Measurements from ENCODE around the gene FRAS1.

DNA sequence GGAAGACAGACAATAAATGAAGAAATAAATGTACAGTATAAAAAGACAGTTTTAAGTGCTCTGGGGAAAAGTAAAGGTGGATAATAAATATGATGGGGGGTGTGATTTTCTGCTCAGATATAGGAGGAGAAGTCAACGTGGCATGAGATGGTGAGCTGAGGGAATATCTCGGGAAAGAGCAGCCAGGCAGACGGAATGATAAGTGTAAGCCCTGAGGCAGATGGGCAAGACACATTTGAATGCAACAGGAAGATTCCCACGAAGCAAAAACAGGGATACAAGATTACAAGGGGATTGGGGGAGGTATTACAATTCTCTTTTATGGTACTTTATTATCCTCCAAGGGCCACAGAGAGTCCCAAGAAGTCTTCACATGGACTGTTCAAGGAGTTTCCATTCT, 505.6 kb downstream of the FRAS1 start:
- TF ChIP-seq, protein P1, sequence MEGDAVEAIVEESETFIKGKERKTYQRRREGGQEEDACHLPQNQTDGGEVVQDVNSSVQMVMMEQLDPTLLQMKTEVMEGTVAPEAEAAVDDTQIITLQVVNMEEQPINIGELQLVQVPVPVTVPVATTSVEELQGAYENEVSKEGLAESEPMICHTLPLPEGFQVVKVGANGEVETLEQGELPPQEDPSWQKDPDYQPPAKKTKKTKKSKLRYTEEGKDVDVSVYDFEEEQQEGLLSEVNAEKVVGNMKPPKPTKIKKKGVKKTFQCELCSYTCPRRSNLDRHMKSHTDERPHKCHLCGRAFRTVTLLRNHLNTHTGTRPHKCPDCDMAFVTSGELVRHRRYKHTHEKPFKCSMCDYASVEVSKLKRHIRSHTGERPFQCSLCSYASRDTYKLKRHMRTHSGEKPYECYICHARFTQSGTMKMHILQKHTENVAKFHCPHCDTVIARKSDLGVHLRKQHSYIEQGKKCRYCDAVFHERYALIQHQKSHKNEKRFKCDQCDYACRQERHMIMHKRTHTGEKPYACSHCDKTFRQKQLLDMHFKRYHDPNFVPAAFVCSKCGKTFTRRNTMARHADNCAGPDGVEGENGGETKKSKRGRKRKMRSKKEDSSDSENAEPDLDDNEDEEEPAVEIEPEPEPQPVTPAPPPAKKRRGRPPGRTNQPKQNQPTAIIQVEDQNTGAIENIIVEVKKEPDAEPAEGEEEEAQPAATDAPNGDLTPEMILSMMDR (IDR thresholded peaks at IDR 0.05): no peak
- no peak for TF ChIP-seq POLR2A (IDR thresholded peaks at IDR 0.05)
- TF ChIP-seq POLR2AphosphoS5 (IDR thresholded peaks at IDR 0.05): no peak

Measured in prostate gland (tissue), 2 donors.